ENCODE results near the gene FAM228B.

The FAM228B gene

DNA sequence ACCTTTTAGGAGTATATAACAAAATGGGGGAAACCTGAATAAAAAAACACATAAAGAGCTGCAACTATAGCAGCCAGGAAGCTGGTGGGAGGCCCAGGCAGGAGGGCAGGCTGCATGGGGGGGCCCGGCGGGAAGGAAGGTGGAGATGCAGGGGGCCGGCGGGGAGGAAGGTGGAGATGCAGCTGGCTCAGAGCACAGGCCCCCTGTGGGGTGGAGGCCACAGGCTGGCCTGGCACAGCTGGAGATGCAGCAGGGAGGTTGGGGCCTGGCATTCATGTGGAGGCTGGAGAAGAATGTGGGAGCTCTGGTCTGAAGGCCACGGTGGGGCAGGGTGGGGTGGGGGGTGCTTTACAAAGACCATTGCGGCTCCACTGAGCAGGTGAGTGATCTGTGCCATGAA, 83.0 kb downstream of the FAM228B start:
- DNase-seq, result no peak

DNA sequence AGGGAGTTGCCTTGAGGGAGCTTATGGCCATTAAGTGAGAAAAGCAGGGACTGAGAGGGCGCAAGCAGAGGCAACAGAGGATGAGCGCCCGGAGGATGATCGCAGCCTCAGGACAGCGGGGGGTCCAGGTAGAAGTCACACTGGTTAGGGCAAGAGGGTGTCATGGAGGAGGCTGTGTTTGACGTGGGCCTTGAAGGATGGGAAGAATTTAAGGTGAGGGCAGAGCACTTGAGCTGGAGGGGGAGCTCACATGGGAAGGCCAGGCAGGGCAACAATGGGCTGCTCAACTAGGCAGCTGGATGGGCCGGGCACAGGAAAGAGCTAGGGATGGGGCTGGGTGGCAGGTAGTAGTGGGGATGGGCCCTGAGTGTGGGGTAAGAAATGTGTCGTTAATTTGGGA, 83.4 kb downstream of the FAM228B start:
- no peak for DNase-seq

DNA sequence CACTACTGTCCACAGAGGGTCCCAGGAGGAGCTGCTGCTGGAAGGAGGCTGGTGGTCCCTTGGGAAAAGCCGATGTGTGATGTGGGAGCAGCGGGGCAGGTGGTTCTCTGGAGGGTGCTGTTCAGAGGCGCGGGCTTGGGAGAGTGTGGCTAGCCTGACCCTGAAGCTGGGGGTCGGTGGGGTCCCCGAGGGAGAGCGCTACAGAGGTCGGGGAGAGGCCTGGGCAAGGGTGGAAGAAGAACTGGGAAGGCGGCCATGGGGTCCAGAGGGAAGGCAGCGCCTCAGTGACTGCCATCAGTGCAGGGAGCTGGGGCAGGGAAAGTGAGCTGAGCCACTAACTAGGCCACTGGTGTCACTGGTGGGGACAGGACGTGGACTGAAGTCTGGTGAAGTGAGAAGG, 84.1 kb downstream of the FAM228B start:
- no peak for DNase-seq

DNA sequence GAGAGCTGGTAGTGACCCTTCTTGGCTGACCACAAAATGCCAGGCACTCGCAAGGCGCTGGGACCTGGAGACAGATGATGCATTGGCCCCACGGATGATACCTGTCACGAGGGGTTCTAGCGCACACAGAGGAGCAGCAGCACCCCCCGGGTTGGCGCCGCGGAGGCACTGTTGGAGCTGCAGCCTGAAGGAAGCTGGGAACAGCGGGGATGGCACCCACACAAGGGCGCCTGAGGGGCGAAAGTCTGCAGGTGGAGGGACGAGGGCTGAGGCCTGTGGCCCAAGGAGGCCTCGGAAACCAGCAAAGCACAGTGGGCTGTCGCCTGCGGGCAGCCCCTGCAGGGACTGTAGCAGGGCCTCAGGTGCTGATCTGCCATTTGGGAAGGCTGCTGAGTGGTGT, 85.2 kb downstream of the FAM228B start:
- no peak for DNase-seq

DNA sequence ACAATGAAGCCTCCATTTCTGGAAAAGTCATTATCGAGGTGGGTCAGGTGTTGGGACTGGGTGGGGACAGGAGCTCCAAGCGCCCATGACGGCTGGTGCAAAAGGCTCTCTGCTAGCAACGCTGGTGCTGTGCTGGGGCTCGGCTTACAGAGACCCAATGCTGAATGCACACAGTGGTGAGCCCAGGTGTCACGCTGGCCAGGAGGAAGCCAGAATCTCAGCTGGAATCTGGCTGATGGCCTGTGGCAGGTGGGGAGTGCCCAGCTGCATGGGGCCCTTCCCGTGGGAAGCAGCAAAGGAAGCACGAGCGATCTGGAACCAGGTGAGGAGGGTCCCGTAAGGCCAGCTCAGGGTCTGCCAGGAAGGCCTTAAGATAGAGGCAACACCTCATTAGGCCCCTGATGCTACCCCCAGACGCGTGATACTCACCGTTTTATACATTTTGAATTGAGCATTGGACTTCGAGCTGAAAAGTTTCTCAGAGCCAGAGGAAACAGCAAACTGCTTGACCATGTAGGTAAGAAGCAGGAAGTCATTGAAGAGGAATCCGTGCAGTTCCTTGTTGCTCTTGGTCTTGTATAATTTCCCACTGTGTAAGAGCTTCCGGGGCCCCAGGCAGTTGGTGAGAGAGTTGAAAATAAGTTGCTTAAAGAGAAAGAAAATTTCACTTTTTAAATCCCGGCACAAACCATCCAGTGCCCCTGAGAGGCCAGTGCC, 86.3 kb downstream of the FAM228B start:
- DNase-seq, result no peak

DNA sequence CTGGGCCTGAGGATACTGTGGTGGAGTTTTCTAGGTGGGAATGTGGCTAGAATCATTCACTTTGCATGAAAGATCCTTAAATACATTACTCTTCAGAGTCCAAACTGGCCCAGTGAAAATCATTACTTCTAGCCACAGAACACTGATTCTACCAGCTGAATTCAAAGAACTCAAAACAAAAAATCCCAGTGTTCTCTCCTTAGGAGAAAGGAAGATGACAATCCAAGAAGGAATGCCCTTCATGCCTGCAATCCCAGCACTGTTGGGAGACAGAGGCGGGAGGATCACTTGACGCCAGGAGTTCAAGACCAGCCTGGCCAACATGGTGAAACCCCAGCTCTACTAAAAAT, 86.8 kb downstream of the FAM228B start:
- DNase-seq, result no peak

DNA sequence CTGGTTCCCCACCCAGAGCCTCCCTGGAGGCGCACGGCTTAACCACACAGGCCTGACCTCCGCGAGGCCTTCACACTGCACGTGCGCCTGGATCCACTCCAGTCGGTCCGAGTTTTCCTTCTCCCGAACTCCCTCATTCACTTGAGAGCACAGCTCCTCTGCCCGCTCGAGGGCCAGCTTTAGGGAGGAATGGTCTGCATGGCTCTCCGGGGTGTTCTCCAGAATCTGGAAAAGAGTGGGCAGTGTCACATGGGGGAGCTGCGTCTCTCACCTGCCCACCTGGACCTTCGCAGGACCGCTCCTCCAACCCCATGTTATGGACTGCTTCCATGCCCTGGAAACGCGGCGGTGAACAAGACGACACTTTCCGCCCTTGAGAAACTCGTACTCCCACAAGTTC, 87.5 kb downstream of the FAM228B start:
- DNase-seq, result no peak

DNA sequence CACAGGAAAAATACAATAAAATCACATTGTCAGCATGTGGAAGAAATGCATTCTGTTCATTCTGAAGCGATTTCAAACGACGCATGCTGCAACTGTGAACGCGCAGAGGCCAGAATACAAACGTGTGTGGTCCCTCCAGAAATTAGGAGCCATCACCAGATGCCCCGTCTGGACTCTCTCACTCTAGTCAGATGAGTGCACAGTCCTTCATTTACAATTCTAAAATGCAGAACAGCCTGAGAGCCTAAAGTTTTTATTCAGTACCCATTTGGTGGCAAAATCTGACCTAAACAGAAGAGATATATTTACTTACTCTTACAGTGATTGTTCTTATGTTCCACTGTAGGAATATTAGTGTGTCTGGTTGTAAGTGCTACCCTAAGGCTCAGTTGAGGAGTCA, 88.1 kb downstream of the FAM228B start:
- DNase-seq, result no peak

DNA sequence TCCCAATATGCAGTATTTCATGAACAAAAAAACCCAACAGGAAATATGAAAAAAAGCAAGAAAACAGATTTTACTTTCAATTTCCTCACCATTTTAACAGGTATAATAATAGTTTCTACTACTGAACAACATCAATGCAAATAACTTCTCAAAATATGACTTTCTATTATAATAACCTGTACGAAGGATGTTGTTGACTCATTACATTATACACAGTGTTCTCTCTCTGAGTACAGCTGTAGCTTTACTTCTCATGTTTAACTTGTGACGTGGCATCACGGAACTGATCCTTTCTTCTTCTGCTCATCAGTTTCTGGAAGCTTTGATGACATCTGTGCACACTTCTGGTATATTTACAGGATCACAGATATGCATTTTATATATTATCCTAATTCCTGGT, 91.6 kb downstream of the FAM228B start:
- DNase-seq, result no peak

Data from NCI-H1105 treated with DMSO at 0.1 percent for 48 hours (cell line).